Progenitor cell of endocrine pancreas (in vitro differentiated cells): ENCODE data around the gene TUBB2B. TPM values are rescaled to one million over a fixed set of nuclear protein-coding genes. Genes with fewer than 3 reads are reported as not detected.
"Not testable (repeated sequence)": the region's sequence is repeated elsewhere in the genome, so short reads cannot be mapped to it uniquely, and the experiment has no call there.

Source experiments
- DNase-seq: peaks from one replicate; pipeline ENCODE4 v3.0.0; 2021; ENCODE audit warnings: low spot score; ENCODE audit not compliant: unreplicated experiment
- H3K27ac Mint-ChIP-seq: 2 replicates; pipeline ENCODE4 v1.8.0; 2021; ENCODE audit warnings: mild to moderate bottlenecking, moderate library complexity, mixed read lengths
- H3K27me3 Mint-ChIP-seq: 2 replicates; pipeline ENCODE4 v1.8.0; 2021; ENCODE audit warnings: mixed read lengths
- H3K36me3 Mint-ChIP-seq: 2 replicates; pipeline ENCODE4 v1.8.0; 2022; ENCODE audit warnings: mixed read lengths; ENCODE audit not compliant: insufficient read depth
- H3K4me1 Mint-ChIP-seq: 2 replicates; pipeline ENCODE4 v1.8.0; 2021; ENCODE audit warnings: low read depth, mixed read lengths
- H3K4me3 Mint-ChIP-seq: 2 replicates; pipeline ENCODE4 v1.8.0; 2021; ENCODE audit warnings: low read depth, mild to moderate bottlenecking, moderate library complexity, mixed read lengths
- H3K9me3 Mint-ChIP-seq: 2 replicates; pipeline ENCODE4 v1.8.0; 2021; ENCODE audit warnings: low read depth, mixed read lengths
- total RNA-seq: library from RNA; stranded (reverse); gene quantifications from 2 replicates; pipeline ENCODE4 v1.2.1, GENCODE V29; 2021
- TF ChIP-seq, protein P1 (sequence below): fragments of 200-600 bp; sonication (generic); IDR thresholded peaks from one replicate; pipeline ENCODE4 v1.5.0; 2021; ENCODE audit warnings: antibody characterized with exemption, mild to moderate bottlenecking; ENCODE audit not compliant: unreplicated experiment

TUBB2B gene
- total RNA-seq, 1 donor from 2014 or later, result 276 TPM

DNA sequence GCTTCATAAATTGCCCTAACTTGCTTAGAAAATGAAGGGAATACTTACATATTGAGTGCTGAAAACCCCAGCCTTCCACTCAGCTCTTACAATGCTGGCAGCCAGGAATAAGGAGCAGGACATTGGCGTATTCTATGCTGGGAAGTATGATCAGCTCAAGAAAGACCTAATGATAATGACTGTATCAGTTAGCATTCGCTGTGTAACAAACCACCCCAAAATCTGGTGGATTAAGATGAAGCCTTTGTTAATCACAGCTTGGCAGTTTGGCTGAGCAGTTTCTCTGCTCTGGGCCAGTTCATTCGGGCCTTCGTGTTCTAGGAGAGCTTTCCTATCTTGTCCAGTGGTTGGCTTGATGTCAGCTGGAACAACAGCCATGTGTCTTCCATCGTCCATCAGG is 36.7 kb downstream of the TUBB2B start:
- Mint-ChIP-seq H3K36me3 (no peaks in the 10 kb centered on the region), H3K4me1 (peaks cover 3% of the 10 kb centered on the region), H3K27ac (no peak overlapping the region), H3K4me3 (no peak overlapping the region), H3K27me3 (no peaks in the 10 kb centered on the region), H3K9me3 (no peaks in the 10 kb centered on the region)
- TF ChIP-seq, protein P1, sequence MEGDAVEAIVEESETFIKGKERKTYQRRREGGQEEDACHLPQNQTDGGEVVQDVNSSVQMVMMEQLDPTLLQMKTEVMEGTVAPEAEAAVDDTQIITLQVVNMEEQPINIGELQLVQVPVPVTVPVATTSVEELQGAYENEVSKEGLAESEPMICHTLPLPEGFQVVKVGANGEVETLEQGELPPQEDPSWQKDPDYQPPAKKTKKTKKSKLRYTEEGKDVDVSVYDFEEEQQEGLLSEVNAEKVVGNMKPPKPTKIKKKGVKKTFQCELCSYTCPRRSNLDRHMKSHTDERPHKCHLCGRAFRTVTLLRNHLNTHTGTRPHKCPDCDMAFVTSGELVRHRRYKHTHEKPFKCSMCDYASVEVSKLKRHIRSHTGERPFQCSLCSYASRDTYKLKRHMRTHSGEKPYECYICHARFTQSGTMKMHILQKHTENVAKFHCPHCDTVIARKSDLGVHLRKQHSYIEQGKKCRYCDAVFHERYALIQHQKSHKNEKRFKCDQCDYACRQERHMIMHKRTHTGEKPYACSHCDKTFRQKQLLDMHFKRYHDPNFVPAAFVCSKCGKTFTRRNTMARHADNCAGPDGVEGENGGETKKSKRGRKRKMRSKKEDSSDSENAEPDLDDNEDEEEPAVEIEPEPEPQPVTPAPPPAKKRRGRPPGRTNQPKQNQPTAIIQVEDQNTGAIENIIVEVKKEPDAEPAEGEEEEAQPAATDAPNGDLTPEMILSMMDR, result no peak
- DNase-seq, result no peak

DNA sequence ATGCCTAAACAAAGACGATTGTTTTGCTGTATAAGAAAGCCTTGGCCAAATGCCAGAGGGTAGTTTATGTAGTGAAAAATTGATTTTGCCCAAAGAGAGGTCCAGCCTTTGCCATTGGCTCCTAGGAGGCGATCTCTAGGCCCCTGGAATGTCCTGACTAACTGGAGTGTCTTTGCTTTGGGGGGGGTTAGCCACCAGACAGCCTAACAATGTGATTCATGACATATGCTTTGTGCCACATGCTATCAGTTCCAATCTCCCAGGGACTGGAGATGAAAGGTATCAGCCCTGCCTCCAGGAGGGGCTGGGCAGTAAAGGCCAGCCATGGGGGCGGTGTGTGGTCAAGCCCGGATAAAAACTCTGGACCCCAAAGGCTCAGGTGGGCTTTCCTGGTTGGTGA is 37.4 kb downstream of the TUBB2B start:
- H3K4me3 Mint-ChIP-seq, result no peak overlapping the region
- TF ChIP-seq, protein P1, result no peak
- H3K4me1 Mint-ChIP-seq, result peaks cover 3% of the 10 kb centered on the region
- H3K27ac Mint-ChIP-seq, result no peak overlapping the region
- no peaks in the 10 kb centered on the region for H3K27me3 Mint-ChIP-seq
- no peaks in the 10 kb centered on the region for H3K9me3 Mint-ChIP-seq
- no peak for DNase-seq
- no peaks in the 10 kb centered on the region for H3K36me3 Mint-ChIP-seq

DNA sequence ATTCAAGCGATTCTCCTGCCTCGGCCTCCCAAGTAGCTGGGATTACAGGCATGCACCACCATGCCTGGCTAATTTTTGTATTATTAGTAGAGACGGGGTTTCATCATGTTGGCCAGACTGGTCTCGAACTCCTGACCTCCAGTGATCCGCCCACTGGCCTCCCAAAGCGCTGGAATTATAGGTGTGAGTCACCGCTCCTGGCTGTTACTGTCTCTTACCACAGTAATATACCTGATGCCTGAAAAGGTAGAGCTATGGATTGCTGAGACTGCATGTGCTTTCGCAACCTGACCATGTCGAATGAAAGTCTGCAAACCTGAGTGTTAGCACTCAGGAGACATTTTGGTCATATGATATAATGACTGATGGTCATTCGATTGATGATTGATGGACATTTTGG is 38.3 kb downstream of the TUBB2B start:
- H3K36me3 Mint-ChIP-seq, H3K4me1 Mint-ChIP-seq, H3K27ac Mint-ChIP-seq, H3K9me3 Mint-ChIP-seq, DNase-seq, H3K4me3 Mint-ChIP-seq, H3K27me3 Mint-ChIP-seq: not testable (repeated sequence)

DNA sequence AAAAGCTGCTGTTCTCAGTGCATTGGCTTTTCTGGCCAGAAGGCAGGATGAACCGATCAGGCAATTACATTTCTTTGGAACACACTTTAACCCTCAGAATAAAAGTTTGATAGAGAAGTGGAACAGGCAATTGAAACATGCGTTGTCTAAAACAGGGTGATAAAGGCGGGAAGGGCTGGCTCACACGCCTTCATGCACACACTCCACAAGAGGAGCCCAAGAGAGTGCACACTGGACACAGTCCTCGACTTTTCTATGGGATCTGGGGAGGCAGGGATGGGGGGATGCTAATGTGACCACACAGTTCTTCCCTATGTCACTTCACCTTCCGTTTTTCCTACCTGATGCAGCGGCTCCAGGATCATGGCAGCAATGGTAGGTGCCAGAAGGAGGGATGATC is 39.2 kb downstream of the TUBB2B start:
- H3K27me3 Mint-ChIP-seq, result no peaks in the 10 kb centered on the region
- DNase-seq, result no peak
- TF ChIP-seq, protein P1, result no peak
- H3K4me3 Mint-ChIP-seq, result no peak overlapping the region
- H3K36me3 Mint-ChIP-seq, result no peaks in the 10 kb centered on the region
- no peaks in the 10 kb centered on the region for H3K9me3 Mint-ChIP-seq
- no peak overlapping the region for H3K27ac Mint-ChIP-seq
- peaks cover 3% of the 10 kb centered on the region for H3K4me1 Mint-ChIP-seq

DNA sequence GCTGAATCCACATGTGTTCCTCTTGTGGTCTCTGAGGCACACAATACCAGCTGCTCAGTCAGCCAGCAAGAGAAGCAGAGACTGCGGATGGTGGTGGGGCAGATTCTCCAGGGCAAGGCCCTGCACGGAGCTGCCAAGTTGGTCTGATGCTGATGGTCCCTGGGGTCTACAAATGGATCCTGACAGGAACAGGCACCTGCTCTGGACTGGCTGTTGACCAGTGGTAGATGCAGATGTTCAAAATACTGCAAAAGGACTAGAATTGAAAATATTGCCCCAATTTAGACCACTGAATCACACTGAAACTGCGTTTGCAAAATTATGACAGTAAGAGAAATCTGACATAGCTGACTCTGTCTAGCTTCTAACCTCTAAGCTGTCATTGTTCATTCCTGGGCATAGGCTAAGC is 40.5 kb downstream of the TUBB2B start:
- H3K36me3 Mint-ChIP-seq, result no peaks in the 10 kb centered on the region
- no peak overlapping the region for H3K27ac Mint-ChIP-seq
- no peak overlapping the region for H3K4me3 Mint-ChIP-seq
- TF ChIP-seq, protein P1, result no peak
- H3K9me3 Mint-ChIP-seq, result no peaks in the 10 kb centered on the region
- peaks cover 3% of the 10 kb centered on the region for H3K4me1 Mint-ChIP-seq
- no peak for DNase-seq
- no peaks in the 10 kb centered on the region for H3K27me3 Mint-ChIP-seq

DNA sequence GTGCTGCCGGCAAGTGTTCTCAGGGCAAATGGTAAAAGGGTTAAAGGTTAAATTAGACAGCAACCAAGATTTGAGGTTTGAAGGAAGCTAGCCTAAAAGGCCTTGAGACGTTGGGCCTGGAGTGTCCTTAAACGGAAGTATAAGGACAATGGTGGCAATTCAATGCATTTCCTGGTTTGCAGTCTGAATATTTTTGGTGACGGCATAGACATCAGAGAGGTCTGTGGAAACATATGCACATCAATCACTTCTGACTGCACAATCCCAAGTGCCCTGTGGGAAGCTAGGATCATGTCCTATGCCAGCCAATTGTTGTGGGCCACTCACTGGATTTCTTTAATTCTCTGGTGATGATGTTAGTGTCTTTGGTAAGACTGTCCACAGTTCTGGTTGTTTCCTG is 44.4 kb downstream of the TUBB2B start:
- Mint-ChIP-seq H3K27me3 (no peaks in the 10 kb centered on the region), H3K27ac (no peak overlapping the region), H3K4me3 (no peak overlapping the region), H3K9me3 (no peaks in the 10 kb centered on the region), H3K36me3 (no peaks in the 10 kb centered on the region), H3K4me1 (peaks cover 3% of the 10 kb centered on the region)
- TF ChIP-seq, protein P1, result no peak
- no peak for DNase-seq
